Mesenchymal stem cell (in vitro differentiated cells and primary cell): Measurements from ENCODE around the gene MARK2. TPM values are rescaled to one million over a fixed set of nuclear protein-coding genes. Genes with fewer than 3 reads are reported as not detected.
A peak's percentile ranks its signal among the peaks of the same experiment; 100 is the strongest.

ENCODE experiments used
- DNase-seq: peaks from one replicate; pipeline ENCODE4 v3.0.0-alpha.2; 2013
- H2AFZ ChIP-seq: one replicate; pipeline ENCODE4 v1.6.1; 2013; ENCODE audit warnings: low read depth, mild to moderate bottlenecking, control low read depth, inconsistent platforms, low read length, moderate library complexity
- H2AK5ac ChIP-seq: 2 replicates; pipeline ENCODE4 v1.6.1; 2013; ENCODE audit warnings: low read length, moderate library complexity, mild to moderate bottlenecking, inconsistent platforms; ENCODE audit not compliant: severe bottlenecking
- H2BK120ac ChIP-seq: one replicate; pipeline ENCODE4 v1.6.1; 2013; ENCODE audit warnings: low read depth, mild to moderate bottlenecking, inconsistent platforms, low read length, moderate library complexity
- H2BK12ac ChIP-seq, 2 experiments: one replicate each; pipeline ENCODE4 v1.6.1; 2013; ENCODE audit warnings: inconsistent platforms in 2 of 2, low read length in 2 of 2, mild to moderate bottlenecking in 2 of 2, moderate library complexity in 2 of 2, control low read depth in 1 of 2
- H2BK15ac ChIP-seq: one replicate; pipeline ENCODE4 v1.6.1; 2013; ENCODE audit warnings: mild to moderate bottlenecking, low read depth, inconsistent platforms; ENCODE audit not compliant: poor library complexity, severe bottlenecking
- H2BK5ac ChIP-seq: 2 replicates; pipeline ENCODE4 v1.6.1; 2013; ENCODE audit warnings: low read depth, mild to moderate bottlenecking, low read length, control low read depth, inconsistent platforms; ENCODE audit not compliant: poor library complexity, severe bottlenecking
- H3K14ac ChIP-seq, 2 experiments: one replicate each; pipeline ENCODE4 v1.6.1; 2013; ENCODE audit warnings: inconsistent platforms in 2 of 2, low read length in 2 of 2, control low read depth in 1 of 2, mild to moderate bottlenecking in 1 of 2, moderate library complexity in 1 of 2
- H3K18ac ChIP-seq, 2 experiments: one replicate each; pipeline ENCODE4 v1.6.1; 2013; ENCODE audit warnings: inconsistent platforms in 2 of 2, low read length in 2 of 2, control low read depth in 1 of 2, low read depth in 1 of 2, mild to moderate bottlenecking in 1 of 2
- H3K23ac ChIP-seq, 2 experiments: one replicate each; pipeline ENCODE4 v1.6.1; 2013; ENCODE audit warnings: inconsistent platforms in 2 of 2, low read length in 2 of 2, mild to moderate bottlenecking in 2 of 2, moderate library complexity in 2 of 2, control low read depth in 1 of 2
- H3K27ac ChIP-seq: 2 replicates; pipeline ENCODE4 v1.5.1; 2013; ENCODE audit warnings: mild to moderate bottlenecking, moderate library complexity, low read length, control low read depth, inconsistent platforms; ENCODE audit not compliant: poor library complexity, severe bottlenecking
- H3K27me3 ChIP-seq, 2 experiments: 2 replicates each; pipeline versions ENCODE4 v1.6.1 to v1.7.0; 2013; ENCODE audit warnings: low read length in 2 of 2, mild to moderate bottlenecking in 2 of 2, moderate library complexity in 2 of 2, control low read depth in 1 of 2, inconsistent platforms in 1 of 2; ENCODE audit not compliant: control insufficient read depth in 1 of 2, insufficient read depth in 1 of 2
- H3K36me3 ChIP-seq, 2 experiments: 2 replicates each; pipeline versions ENCODE4 v1.6.1 to v1.7.0; 2013; ENCODE audit warnings: low read length in 2 of 2, control low read depth in 1 of 2, inconsistent platforms in 1 of 2, low read depth in 1 of 2, mild to moderate bottlenecking in 1 of 2; ENCODE audit not compliant: insufficient read depth in 2 of 2, control insufficient read depth in 1 of 2
- H3K4ac ChIP-seq, 2 experiments: one replicate each; pipeline ENCODE4 v1.6.1; 2013; ENCODE audit warnings: inconsistent platforms in 2 of 2, low read length in 2 of 2, mild to moderate bottlenecking in 2 of 2, moderate library complexity in 2 of 2, control low read depth in 1 of 2, low read depth in 1 of 2
- H3K4me1 ChIP-seq: 2 replicates; pipeline ENCODE4 v1.6.1; 2013; ENCODE audit warnings: low read depth, low read length, control low read depth; ENCODE audit not compliant: control insufficient read depth, insufficient read depth
- H3K4me2 ChIP-seq: 2 replicates; pipeline ENCODE4 v1.6.1; 2013; ENCODE audit warnings: low read length, mild to moderate bottlenecking, inconsistent platforms; ENCODE audit not compliant: poor library complexity, severe bottlenecking
- H3K4me3 ChIP-seq, 2 experiments: 2 replicates each; pipeline versions ENCODE4 v1.5.1 to v1.7.0; 2013; ENCODE audit warnings: low read length in 2 of 2, mild to moderate bottlenecking in 2 of 2, control low read depth in 1 of 2, low read depth in 1 of 2; ENCODE audit not compliant: insufficient read depth in 1 of 2
- H3K79me1 ChIP-seq: replicated peaks from 2 replicates; pipeline ENCODE4 v1.6.1; 2013; ENCODE audit warnings: mild to moderate bottlenecking, control low read depth, low read length, inconsistent platforms; ENCODE audit not compliant: poor library complexity, severe bottlenecking
- H3K9ac ChIP-seq: 2 replicates; pipeline ENCODE4 v1.7.0; 2013; ENCODE audit warnings: mild to moderate bottlenecking, low read length, moderate library complexity
- H3K9me3 ChIP-seq: 2 replicates; pipeline ENCODE4 v1.7.0; 2013; ENCODE audit warnings: mild to moderate bottlenecking, low read length; ENCODE audit not compliant: control insufficient read depth
- H4K8ac ChIP-seq: one replicate; pipeline ENCODE4 v1.6.1; 2013; ENCODE audit warnings: inconsistent platforms, mild to moderate bottlenecking, low read length, moderate library complexity
- H4K91ac ChIP-seq: one replicate; pipeline ENCODE4 v1.6.1; 2013; ENCODE audit warnings: mild to moderate bottlenecking, low read length, inconsistent platforms
- WGBS: methylation state at CpG from one replicate; pipeline ENCODE4 v1.1.7; 2013; ENCODE audit warnings: mixed read lengths; 5-methylcytosine and 5-hydroxymethylcytosine counted together
- polyA plus RNA-seq, 2 experiments: library from polyadenylated mRNA; stranded (reverse); fragments of 200-250 nt; gene quantifications; one replicate each; pipeline ENCODE4 v1.2.3, GENCODE V29; 2013

Gene MARK2
- 20.0 TPM for polyA plus RNA-seq (2013, experiment 1 of 2)
- 19.8 TPM for polyA plus RNA-seq (2013, experiment 2 of 2)

GRCh38 chr11:63838678-63839507, at the start of gene MARK2:
MARK2 (plus strand) TSS chr11:63839110; CDS start chr11:63839507, 397 bp downstream.
- H3K4me1 ChIP-seq: peaks cover 14% of the 10 kb centered on the region
- H2BK120ac ChIP-seq: no peak within 1 kb of the TSS
- peaks cover 6 to 7% of the 10 kb centered on the region in 2 experiments for H3K36me3 ChIP-seq
- peak within 1 kb of the TSS in 1 of 2 experiments; percentile 91 for H3K23ac ChIP-seq
- H3K14ac ChIP-seq: peak within 1 kb of the TSS in 1 of 2 experiments; percentile 98
- H2AFZ ChIP-seq: peak within 1 kb of the TSS; percentile 84
- H2BK12ac ChIP-seq: peak within 1 kb of the TSS in 1 of 2 experiments; percentile 16
- H3K79me1 ChIP-seq: no peaks in the 10 kb centered on the region
- H3K4me3 ChIP-seq: peak within 1 kb of the TSS; percentile 94 to 95
- peak within 1 kb of the TSS; percentile 71 for H2BK15ac ChIP-seq
- H3K18ac ChIP-seq: peak within 1 kb of the TSS; percentile 88 to 97
- DNase-seq: peak; percentile 98
- H3K9me3 ChIP-seq: no peaks in the 10 kb centered on the region
- peak within 1 kb of the TSS; percentile 89 to 96 for H3K4ac ChIP-seq
- H3K9ac ChIP-seq: peak within 1 kb of the TSS; percentile 94
- no peak within 1 kb of the TSS for H2AK5ac ChIP-seq
- peak within 1 kb of the TSS; percentile 88 for H2BK5ac ChIP-seq
- WGBS: under 1% methylated on average over 68 of the region's 100 CpGs
- peak within 1 kb of the TSS; percentile 53 for H3K27ac ChIP-seq
- H3K4me2 ChIP-seq: peak within 1 kb of the TSS; percentile 91
- peak within 1 kb of the TSS; percentile 79 for H4K8ac ChIP-seq
- peaks cover 0 to 2% of the 10 kb centered on the region in 2 experiments for H3K27me3 ChIP-seq
- H4K91ac ChIP-seq: peak within 1 kb of the TSS; percentile 88

DNA sequence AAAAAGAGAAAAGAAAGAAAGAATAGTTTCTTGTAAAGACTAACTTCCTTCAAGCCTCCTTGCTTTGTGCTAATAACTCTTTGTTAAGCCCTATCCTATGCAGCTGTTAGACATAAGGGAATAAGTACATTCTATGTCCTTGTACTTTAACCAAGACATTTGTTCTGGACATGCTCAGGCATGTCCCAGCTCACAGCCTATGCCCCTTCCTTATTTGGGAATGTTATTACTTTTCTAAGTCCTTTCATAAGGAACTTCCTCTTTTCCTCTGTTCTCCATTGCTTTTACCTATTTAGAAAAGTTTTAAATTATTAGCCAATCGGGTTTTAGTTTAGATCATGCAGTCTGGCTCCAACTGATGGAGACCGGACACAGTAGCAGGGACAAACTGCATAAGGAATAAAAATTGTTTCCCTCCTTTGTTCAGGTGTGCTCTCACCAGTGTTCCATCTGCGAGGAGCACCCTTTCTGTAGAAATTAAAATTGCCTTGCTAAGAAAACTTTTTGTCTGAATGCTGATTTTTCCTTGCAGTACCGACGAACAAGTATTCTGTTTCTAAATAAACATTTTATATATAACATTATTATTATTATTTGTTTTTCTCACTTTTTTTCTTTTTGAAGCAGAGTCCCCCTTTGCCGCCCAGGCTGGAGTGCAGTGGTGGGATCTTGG, 47.3 kb upstream of the MARK2 start:
- H3K79me1 ChIP-seq: no peaks in the 10 kb centered on the region
- no peak overlapping the region for H2AFZ ChIP-seq
- H3K9ac ChIP-seq: no peak overlapping the region
- H3K4ac ChIP-seq: no peak overlapping the region
- H3K27me3 ChIP-seq: no peaks in the 10 kb centered on the region
- no peaks in the 10 kb centered on the region for H3K4me1 ChIP-seq
- H2BK120ac ChIP-seq: no peak overlapping the region
- H4K8ac ChIP-seq: no peak overlapping the region
- no peak overlapping the region for H2AK5ac ChIP-seq
- H3K23ac ChIP-seq: no peak overlapping the region
- H4K91ac ChIP-seq: no peak overlapping the region
- H2BK15ac ChIP-seq: no peak overlapping the region
- H3K9me3 ChIP-seq: peaks cover 7% of the 10 kb centered on the region
- no peak overlapping the region for H3K14ac ChIP-seq
- H3K18ac ChIP-seq: no peak overlapping the region
- no peak overlapping the region for H2BK12ac ChIP-seq
- H2BK5ac ChIP-seq: no peak overlapping the region
- H3K4me2 ChIP-seq: no peak overlapping the region
- DNase-seq: no peak
- H3K36me3 ChIP-seq: no peaks in the 10 kb centered on the region
- no peak overlapping the region for H3K4me3 ChIP-seq
- WGBS: 97% methylated on average over 4 of the region's 6 CpGs
- H3K27ac ChIP-seq: no peak overlapping the region

- Histone ChIP-seq H3K4me3 (no peak overlapping the region), H3K9me3 (peaks cover 7% of the 10 kb centered on the region), H2BK15ac (no peak overlapping the region), H3K36me3 (no peaks in the 10 kb centered on the region), H4K91ac (no peak overlapping the region), H3K27ac (no peak overlapping the region), H3K79me1 (no peaks in the 10 kb centered on the region), H3K4ac (no peak overlapping the region), H3K23ac (no peak overlapping the region), H3K27me3 (no peaks in the 10 kb centered on the region), H2AFZ (no peak overlapping the region), H4K8ac (no peak overlapping the region), H2BK120ac (no peak overlapping the region), H3K4me1 (no peaks in the 10 kb centered on the region), H3K14ac (no peak overlapping the region), H2BK5ac (no peak overlapping the region), H3K9ac (no peak overlapping the region), H3K18ac (no peak overlapping the region), H2BK12ac (no peak overlapping the region), H3K4me2 (no peak overlapping the region), H2AK5ac (no peak overlapping the region)
- no peak for DNase-seq
Measured at GRCh38 chr11:63793161-63793560, 45.7 kb upstream of the MARK2 start.

DNA sequence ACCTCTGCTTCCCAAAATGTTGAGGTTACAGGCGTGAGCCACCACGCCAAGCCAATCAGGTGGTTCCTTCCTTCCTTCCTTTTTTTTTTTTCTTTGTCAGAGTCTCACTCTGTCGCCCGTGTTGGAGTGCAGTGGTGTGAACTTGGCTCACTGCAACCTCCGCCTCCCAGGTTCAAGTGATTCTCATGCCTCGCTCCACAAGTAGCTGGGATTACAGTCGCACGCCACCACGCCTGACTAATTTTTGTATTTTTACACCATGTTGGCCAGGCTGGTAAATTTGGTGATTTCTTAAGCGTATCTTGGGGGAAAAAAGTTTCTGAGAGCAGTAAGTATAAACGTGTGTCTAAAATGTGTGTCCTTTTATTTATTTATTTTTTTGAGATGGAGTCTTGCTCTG, 43.8 kb upstream of the MARK2 start:
- Histone ChIP-seq H2BK12ac (no peak overlapping the region), H3K27ac (no peak overlapping the region), H3K9me3 (peaks cover 7% of the 10 kb centered on the region), H3K4me3 (no peak overlapping the region), H2BK5ac (no peak overlapping the region), H2BK15ac (no peak overlapping the region), H3K4me2 (no peak overlapping the region), H2AFZ (no peak overlapping the region), H4K8ac (no peak overlapping the region), H3K9ac (no peak overlapping the region), H3K4me1 (no peaks in the 10 kb centered on the region), H3K23ac (no peak overlapping the region), H3K27me3 (no peaks in the 10 kb centered on the region), H4K91ac (no peak overlapping the region), H2AK5ac (no peak overlapping the region), H3K14ac (no peak overlapping the region), H3K18ac (no peak overlapping the region), H3K36me3 (no peaks in the 10 kb centered on the region), H2BK120ac (no peak overlapping the region), H3K79me1 (no peaks in the 10 kb centered on the region), H3K4ac (no peak overlapping the region)
- no peak for DNase-seq
- 95% methylated on average over 11 of the region's 11 CpGs for WGBS
